Measurements from ENCODE around the gene CALU. TPM values are rescaled to one million over a fixed set of nuclear protein-coding genes. Genes with fewer than 3 reads are reported as not detected.

The CALU gene
- polyA plus RNA-seq, 3 donors = 13.8 to 44.0 (median 33.2) TPM

- Mint-ChIP-seq H3K27ac (no peak overlapping the region), H3K9me3 (peaks cover 0 to 2% (median 0%) of the 10 kb centered on the region in 7 donors), H3K36me3 (no peaks in the 10 kb centered on the region), H3K4me1 (peaks cover 21% of the 10 kb centered on the region), H3K27me3 (ENCODE audit: low read depth in 3 of 3) (peaks cover 9 to 17% (median 10%) of the 10 kb centered on the region in 3 donors), H3K4me3 (no peak overlapping the region)
- Histone ChIP-seq H3K4me1 (ENCODE audit: control insufficient read depth in 1 of 2, insufficient read depth in 2 of 2, low read length in 2 of 2) (peaks cover 18 to 19% of the 10 kb centered on the region in 2 donors), H3K27me3 (ENCODE audit: control insufficient read depth in 2 of 2, insufficient read depth in 2 of 2, low read length in 2 of 2) (no peaks in the 10 kb centered on the region), H3K36me3 (replicated peaks in 1 of 2; ENCODE audit: control insufficient read depth in 1 of 2, insufficient read depth in 2 of 2, low read length in 2 of 2) (no peaks in the 10 kb centered on the region), H3K27ac (ENCODE audit: low read depth in 1 of 2, low read length in 2 of 2) (no peak overlapping the region), H3K9ac (ENCODE audit: insufficient read depth, low read length, poor library complexity, severe bottlenecking) (no peak overlapping the region), H3K4me3 (replicated peaks in 1 of 3; ENCODE audit: low read depth in 2 of 3, low read length in 3 of 3) (no peak overlapping the region), H3K79me2 (ENCODE audit: insufficient read depth, low read length) (no peaks in the 10 kb centered on the region), H3K4me2 (replicated peaks; ENCODE audit: extremely low read depth, low read length, poor library complexity, severe bottlenecking) (no peak overlapping the region), H2AFZ (ENCODE audit: insufficient read depth, low read depth, low read length, poor library complexity, severe bottlenecking) (no peak overlapping the region), H4K20me1 (ENCODE audit: insufficient read depth, low read length) (no peaks in the 10 kb centered on the region), H3K9me3 (replicated peaks in 1 of 2; ENCODE audit: control insufficient read depth in 1 of 2, insufficient read depth in 1 of 2, low read length in 2 of 2) (no peaks in the 10 kb centered on the region)
- WGBS (ENCODE audit: insufficient coverage) = 89% methylated on average over 2 of the region's 3 CpGs
- intact Hi-C loops (cut with micrococcal nuclease) = no loop called here
- no peak for TF ChIP-seq CTCF (IDR thresholded peaks at IDR 0.05)
- no peak for DNase-seq
Observed at GRCh38 chr7:128818694-128819093, 79.5 kb downstream of the CALU start.

Small RNA genes lying within 50 kb of the gene (small RNA-seq; reads per million reads assigned to genes)
- not detected for gene RN7SL81P (ENCODE audit: insufficient read length, low read depth)
- 1.2 reads per million for gene RNA5SP242 (ENCODE audit: insufficient read length, low read depth)
- not detected for gene RNA5SP243 (ENCODE audit: insufficient read length, low read depth)

Other genes with a start within 250 kb of the CALU start
- 1 to 10 TPM in 1 of 3 donors, under 1 TPM in 1, not detected in 1; 0.02 to 1.8 TPM for gene GARIN1A, start 67.1 kb upstream of the CALU start, polyA plus RNA-seq
- not detected for gene OPN1SW, start 36.4 kb downstream of the CALU start, polyA plus RNA-seq
- 1 to 10 TPM in 1 of 3 donors, under 1 TPM in 1, not detected in 1; 0.26 to 2.6 TPM for gene CCDC136, start 52.6 kb downstream of the CALU start, polyA plus RNA-seq
- under 1 TPM in 1 of 3 donors, not detected in 2; 0.01 TPM for gene FLNC, start 91.0 kb downstream of the CALU start, polyA plus RNA-seq
- gene ATP6V1F, start 123.5 kb downstream of the CALU start, polyA plus RNA-seq = 100 to 1,000 TPM; 327 to 593 (median 511) TPM
- gene KCP, start 171.3 kb downstream of the CALU start, polyA plus RNA-seq = under 1 TPM in 2 of 3 donors, not detected in 1; 0.11 to 0.16 TPM
- gene IRF5, start 198.6 kb downstream of the CALU start, polyA plus RNA-seq = 100 to 1,000 TPM; 130 to 170 (median 155) TPM

All from CD14-positive monocyte (primary cell).